HEK293 (cell line): ENCODE results near the gene SBK2.

Source experiments
- BCL11A ChIP-seq: fragments of 450-650 bp; formaldehyde crosslinking; IDR thresholded peaks from 2 replicates; pipeline ENCODE4 v1.5.1; 2016; ENCODE audit warnings: low read depth, missing biosample characterization, missing genetic modification characterization
- FEZF1 ChIP-seq: fragments of 450-650 bp; formaldehyde crosslinking; IDR thresholded peaks from 2 replicates; pipeline ENCODE4 v1.5.1; 2016; ENCODE audit warnings: missing biosample characterization, missing genetic modification characterization
- GLIS1 ChIP-seq: fragments of 450-650 bp; formaldehyde crosslinking; IDR thresholded peaks from 2 replicates; pipeline ENCODE4 v1.5.1; 2016; ENCODE audit warnings: missing biosample characterization, missing genetic modification characterization
- PRDM6 ChIP-seq: fragments of 450-650 bp; formaldehyde crosslinking; IDR thresholded peaks from 2 replicates; pipeline ENCODE4 v1.5.1; 2017; ENCODE audit warnings: missing biosample characterization, missing genetic modification characterization
- SP2 ChIP-seq: fragments of 450-650 bp; formaldehyde crosslinking; IDR thresholded peaks from 2 replicates; pipeline ENCODE4 v1.5.1; 2016; ENCODE audit warnings: missing biosample characterization, missing genetic modification characterization
- SP3 ChIP-seq: fragments of 450-650 bp; formaldehyde crosslinking; IDR thresholded peaks from 2 replicates; pipeline ENCODE4 v1.5.1; 2016; ENCODE audit warnings: missing biosample characterization, missing genetic modification characterization
- TCF7L2 ChIP-seq: IDR thresholded peaks from 2 replicates; pipeline ENCODE4 v1.6.1; 2011; ENCODE audit warnings: low read depth, mild to moderate bottlenecking, inconsistent platforms, low read length, moderate library complexity, borderline replicate concordance
- YY1 ChIP-seq: fragments of 450-650 bp; formaldehyde crosslinking; IDR thresholded peaks from 2 replicates; pipeline ENCODE4 v1.5.1; 2018; ENCODE audit warnings: missing biosample characterization, missing genetic modification characterization
- ZFHX2 ChIP-seq: fragments of 450-650 bp; formaldehyde crosslinking; conservative IDR thresholded peaks from 2 replicates; pipeline ENCODE4 v1.5.1; 2016; ENCODE audit warnings: missing biosample characterization, missing genetic modification characterization
- ZNF2 ChIP-seq: fragments of 450-650 bp; formaldehyde crosslinking; IDR thresholded peaks from 2 replicates; pipeline ENCODE4 v1.5.1; 2016; ENCODE audit warnings: missing biosample characterization, missing genetic modification characterization
- ZNF24 ChIP-seq: fragments of 450-650 bp; formaldehyde crosslinking; IDR thresholded peaks from 2 replicates; pipeline ENCODE4 v1.5.1; 2016; ENCODE audit warnings: missing biosample characterization, missing genetic modification characterization
- ZNF341 ChIP-seq: fragments of 450-650 bp; formaldehyde crosslinking; IDR thresholded peaks from 2 replicates; pipeline ENCODE4; 2016; ENCODE audit warnings: low read depth, missing biosample characterization, missing genetic modification characterization
- ZNF37A ChIP-seq: fragments of 450-650 bp; IDR thresholded peaks from 2 replicates; pipeline ENCODE4 v1.5.1; 2018; ENCODE audit warnings: missing biosample characterization, missing genetic modification characterization
- ZNF391 ChIP-seq: fragments of 450-650 bp; formaldehyde crosslinking; IDR thresholded peaks from 2 replicates; pipeline ENCODE4 v1.5.1; 2016; ENCODE audit warnings: low read depth, missing biosample characterization, missing genetic modification characterization, borderline replicate concordance
- ZNF404 ChIP-seq: fragments of 450-650 bp; formaldehyde crosslinking; IDR thresholded peaks from 2 replicates; pipeline ENCODE4 v1.5.1; 2017; ENCODE audit warnings: missing biosample characterization, missing genetic modification characterization
- ZNF416 ChIP-seq: fragments of 450-650 bp; formaldehyde crosslinking; IDR thresholded peaks from 2 replicates; pipeline ENCODE4 v1.5.1; 2016; ENCODE audit warnings: missing biosample characterization, missing genetic modification characterization
- ZNF48 ChIP-seq: fragments of 450-650 bp; formaldehyde crosslinking; IDR thresholded peaks from 2 replicates; pipeline ENCODE4 v1.5.1; 2016; ENCODE audit warnings: missing biosample characterization, missing genetic modification characterization
- ZNF488 ChIP-seq: fragments of 450-650 bp; formaldehyde crosslinking; IDR thresholded peaks from 2 replicates; pipeline ENCODE4 v1.5.1; 2016; ENCODE audit warnings: missing biosample characterization, missing genetic modification characterization
- ZNF521 ChIP-seq: fragments of 450-650 bp; formaldehyde crosslinking; IDR thresholded peaks from 2 replicates; pipeline ENCODE4 v1.5.1; 2017; ENCODE audit warnings: missing biosample characterization, mild to moderate bottlenecking, missing genetic modification characterization
- ZNF555 ChIP-seq: fragments of 450-650 bp; formaldehyde crosslinking; conservative IDR thresholded peaks from 2 replicates; pipeline ENCODE4 v1.5.1; 2017; ENCODE audit warnings: missing biosample characterization, mild to moderate bottlenecking, missing genetic modification characterization, inconsistent platforms
- ZNF629 ChIP-seq: fragments of 450-650 bp; formaldehyde crosslinking; IDR thresholded peaks from 2 replicates; pipeline ENCODE4 v1.5.1; 2017; ENCODE audit warnings: missing biosample characterization, missing genetic modification characterization
- ZNF701 ChIP-seq: fragments of 450-650 bp; formaldehyde crosslinking; IDR thresholded peaks from 2 replicates; pipeline ENCODE4 v1.5.1; 2016; ENCODE audit warnings: missing biosample characterization, missing genetic modification characterization
- ZNF785 ChIP-seq: fragments of 450-650 bp; formaldehyde crosslinking; IDR thresholded peaks from 2 replicates; pipeline ENCODE4 v1.5.1; 2016; ENCODE audit warnings: missing biosample characterization, missing genetic modification characterization
- ZNF843 ChIP-seq: fragments of 450-650 bp; formaldehyde crosslinking; IDR thresholded peaks from 2 replicates; pipeline ENCODE4 v1.5.1; 2016; ENCODE audit warnings: missing biosample characterization, missing genetic modification characterization
- TF ChIP-seq, protein P1 (sequence below): fragments of 450-650 bp; formaldehyde crosslinking; IDR thresholded peaks from 2 replicates; pipeline ENCODE4 v1.5.1; 2016; ENCODE audit warnings: missing biosample characterization, missing genetic modification characterization
- TF ChIP-seq, protein P2 (sequence below): fragments of 450-650 bp; formaldehyde crosslinking; IDR thresholded peaks from 2 replicates; pipeline ENCODE4 v1.5.1; 2017; ENCODE audit warnings: missing biosample characterization, missing genetic modification characterization
- TF ChIP-seq, protein P3 (sequence below): fragments of 450-650 bp; formaldehyde crosslinking; IDR thresholded peaks from 2 replicates; pipeline ENCODE4 v1.5.1; 2016; ENCODE audit warnings: missing biosample characterization, missing genetic modification characterization, borderline replicate concordance

The SBK2 gene

GRCh38 chr19:55519451-55520311 lies 17.3 kb downstream of the SBK2 start (continued):
- TF ChIP-seq, protein P1, sequence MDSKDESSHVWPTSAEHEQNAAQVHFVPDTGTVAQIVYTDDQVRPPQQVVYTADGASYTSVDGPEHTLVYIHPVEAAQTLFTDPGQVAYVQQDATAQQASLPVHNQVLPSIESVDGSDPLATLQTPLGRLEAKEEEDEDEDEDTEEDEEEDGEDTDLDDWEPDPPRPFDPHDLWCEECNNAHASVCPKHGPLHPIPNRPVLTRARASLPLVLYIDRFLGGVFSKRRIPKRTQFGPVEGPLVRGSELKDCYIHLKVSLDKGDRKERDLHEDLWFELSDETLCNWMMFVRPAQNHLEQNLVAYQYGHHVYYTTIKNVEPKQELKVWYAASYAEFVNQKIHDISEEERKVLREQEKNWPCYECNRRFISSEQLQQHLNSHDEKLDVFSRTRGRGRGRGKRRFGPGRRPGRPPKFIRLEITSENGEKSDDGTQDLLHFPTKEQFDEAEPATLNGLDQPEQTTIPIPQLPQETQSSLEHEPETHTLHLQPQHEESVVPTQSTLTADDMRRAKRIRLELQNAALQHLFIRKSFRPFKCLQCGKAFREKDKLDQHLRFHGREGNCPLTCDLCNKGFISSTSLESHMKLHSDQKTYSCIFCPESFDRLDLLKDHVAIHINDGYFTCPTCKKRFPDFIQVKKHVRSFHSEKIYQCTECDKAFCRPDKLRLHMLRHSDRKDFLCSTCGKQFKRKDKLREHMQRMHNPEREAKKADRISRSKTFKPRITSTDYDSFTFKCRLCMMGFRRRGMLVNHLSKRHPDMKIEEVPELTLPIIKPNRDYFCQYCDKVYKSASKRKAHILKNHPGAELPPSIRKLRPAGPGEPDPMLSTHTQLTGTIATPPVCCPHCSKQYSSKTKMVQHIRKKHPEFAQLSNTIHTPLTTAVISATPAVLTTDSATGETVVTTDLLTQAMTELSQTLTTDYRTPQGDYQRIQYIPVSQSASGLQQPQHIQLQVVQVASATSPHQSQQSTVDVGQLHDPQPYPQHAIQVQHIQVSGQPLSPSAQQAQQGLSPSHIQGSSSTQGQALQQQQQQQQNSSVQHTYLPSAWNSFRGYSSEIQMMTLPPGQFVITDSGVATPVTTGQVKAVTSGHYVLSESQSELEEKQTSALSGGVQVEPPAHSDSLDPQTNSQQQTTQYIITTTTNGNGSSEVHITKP (tag by site-specific recombination) = no peak
- TF ChIP-seq ZNF488 (tag by site-specific recombination) (no peak), BCL11A (tag by site-specific recombination) (0 out of 2 replicates have a peak, but pooled peaks have one; percentile 10), ZNF391 (tag by site-specific recombination) (peak; percentile 69; the same call in 1 of the 2 replicates), ZNF785 (tag by site-specific recombination) (peak; percentile 41), ZNF629 (tag by site-specific recombination) (peak; percentile 98), ZNF521 (tag by site-specific recombination) (no peak), ZNF416 (peak; percentile 37; the same call in 1 of the 2 replicates), ZNF37A (no peak), ZNF2 (tag by site-specific recombination) (no peak), ZFHX2 (tag by site-specific recombination) (no peak), ZNF341 (no peak), SP3 (tag by site-specific recombination) (peak; percentile 42; the same call in 1 of the 2 replicates), ZNF701 (tag by site-specific recombination) (no peak), SP2 (tag by site-specific recombination) (0 out of 2 replicates have a peak, but pooled peaks have one; percentile 15), ZNF48 (tag by site-specific recombination) (no peak), ZNF843 (peak; percentile 23; the same call in 1 of the 2 replicates), GLIS1 (0 out of 2 replicates have a peak, but pooled peaks have one; percentile 6), PRDM6 (tag by site-specific recombination) (no peak), TCF7L2 (no peak), FEZF1 (no peak), ZNF24 (tag by site-specific recombination) (no peak), ZNF404 (tag by site-specific recombination) (no peak), YY1 (tag by site-specific recombination) (no peak), ZNF555 (tag by site-specific recombination) (no peak)
- TF ChIP-seq, protein P2, sequence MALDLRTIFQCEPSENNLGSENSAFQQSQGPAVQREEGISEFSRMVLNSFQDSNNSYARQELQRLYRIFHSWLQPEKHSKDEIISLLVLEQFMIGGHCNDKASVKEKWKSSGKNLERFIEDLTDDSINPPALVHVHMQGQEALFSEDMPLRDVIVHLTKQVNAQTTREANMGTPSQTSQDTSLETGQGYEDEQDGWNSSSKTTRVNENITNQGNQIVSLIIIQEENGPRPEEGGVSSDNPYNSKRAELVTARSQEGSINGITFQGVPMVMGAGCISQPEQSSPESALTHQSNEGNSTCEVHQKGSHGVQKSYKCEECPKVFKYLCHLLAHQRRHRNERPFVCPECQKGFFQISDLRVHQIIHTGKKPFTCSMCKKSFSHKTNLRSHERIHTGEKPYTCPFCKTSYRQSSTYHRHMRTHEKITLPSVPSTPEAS (tag by site-specific recombination) = peak; percentile 28; the same call in 1 of the 2 replicates
- TF ChIP-seq, protein P3, sequence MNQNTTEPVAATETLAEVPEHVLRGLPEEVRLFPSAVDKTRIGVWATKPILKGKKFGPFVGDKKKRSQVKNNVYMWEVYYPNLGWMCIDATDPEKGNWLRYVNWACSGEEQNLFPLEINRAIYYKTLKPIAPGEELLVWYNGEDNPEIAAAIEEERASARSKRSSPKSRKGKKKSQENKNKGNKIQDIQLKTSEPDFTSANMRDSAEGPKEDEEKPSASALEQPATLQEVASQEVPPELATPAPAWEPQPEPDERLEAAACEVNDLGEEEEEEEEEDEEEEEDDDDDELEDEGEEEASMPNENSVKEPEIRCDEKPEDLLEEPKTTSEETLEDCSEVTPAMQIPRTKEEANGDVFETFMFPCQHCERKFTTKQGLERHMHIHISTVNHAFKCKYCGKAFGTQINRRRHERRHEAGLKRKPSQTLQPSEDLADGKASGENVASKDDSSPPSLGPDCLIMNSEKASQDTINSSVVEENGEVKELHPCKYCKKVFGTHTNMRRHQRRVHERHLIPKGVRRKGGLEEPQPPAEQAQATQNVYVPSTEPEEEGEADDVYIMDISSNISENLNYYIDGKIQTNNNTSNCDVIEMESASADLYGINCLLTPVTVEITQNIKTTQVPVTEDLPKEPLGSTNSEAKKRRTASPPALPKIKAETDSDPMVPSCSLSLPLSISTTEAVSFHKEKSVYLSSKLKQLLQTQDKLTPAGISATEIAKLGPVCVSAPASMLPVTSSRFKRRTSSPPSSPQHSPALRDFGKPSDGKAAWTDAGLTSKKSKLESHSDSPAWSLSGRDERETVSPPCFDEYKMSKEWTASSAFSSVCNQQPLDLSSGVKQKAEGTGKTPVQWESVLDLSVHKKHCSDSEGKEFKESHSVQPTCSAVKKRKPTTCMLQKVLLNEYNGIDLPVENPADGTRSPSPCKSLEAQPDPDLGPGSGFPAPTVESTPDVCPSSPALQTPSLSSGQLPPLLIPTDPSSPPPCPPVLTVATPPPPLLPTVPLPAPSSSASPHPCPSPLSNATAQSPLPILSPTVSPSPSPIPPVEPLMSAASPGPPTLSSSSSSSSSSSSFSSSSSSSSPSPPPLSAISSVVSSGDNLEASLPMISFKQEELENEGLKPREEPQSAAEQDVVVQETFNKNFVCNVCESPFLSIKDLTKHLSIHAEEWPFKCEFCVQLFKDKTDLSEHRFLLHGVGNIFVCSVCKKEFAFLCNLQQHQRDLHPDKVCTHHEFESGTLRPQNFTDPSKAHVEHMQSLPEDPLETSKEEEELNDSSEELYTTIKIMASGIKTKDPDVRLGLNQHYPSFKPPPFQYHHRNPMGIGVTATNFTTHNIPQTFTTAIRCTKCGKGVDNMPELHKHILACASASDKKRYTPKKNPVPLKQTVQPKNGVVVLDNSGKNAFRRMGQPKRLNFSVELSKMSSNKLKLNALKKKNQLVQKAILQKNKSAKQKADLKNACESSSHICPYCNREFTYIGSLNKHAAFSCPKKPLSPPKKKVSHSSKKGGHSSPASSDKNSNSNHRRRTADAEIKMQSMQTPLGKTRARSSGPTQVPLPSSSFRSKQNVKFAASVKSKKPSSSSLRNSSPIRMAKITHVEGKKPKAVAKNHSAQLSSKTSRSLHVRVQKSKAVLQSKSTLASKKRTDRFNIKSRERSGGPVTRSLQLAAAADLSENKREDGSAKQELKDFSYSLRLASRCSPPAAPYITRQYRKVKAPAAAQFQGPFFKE (tag by site-specific recombination) = no peak
